Measurements from ENCODE around the gene PANK4. TPM values are rescaled to one million over a fixed set of nuclear protein-coding genes. Genes with fewer than 3 reads are reported as not detected.

Gene PANK4
- total and polyA plus RNA-seq, 10 of the 15 experiments (the other 5 are each of a cell fraction or from before 2014, with no cell fraction given), result 0.35 to 38.0 (median 18.6) TPM

DNA sequence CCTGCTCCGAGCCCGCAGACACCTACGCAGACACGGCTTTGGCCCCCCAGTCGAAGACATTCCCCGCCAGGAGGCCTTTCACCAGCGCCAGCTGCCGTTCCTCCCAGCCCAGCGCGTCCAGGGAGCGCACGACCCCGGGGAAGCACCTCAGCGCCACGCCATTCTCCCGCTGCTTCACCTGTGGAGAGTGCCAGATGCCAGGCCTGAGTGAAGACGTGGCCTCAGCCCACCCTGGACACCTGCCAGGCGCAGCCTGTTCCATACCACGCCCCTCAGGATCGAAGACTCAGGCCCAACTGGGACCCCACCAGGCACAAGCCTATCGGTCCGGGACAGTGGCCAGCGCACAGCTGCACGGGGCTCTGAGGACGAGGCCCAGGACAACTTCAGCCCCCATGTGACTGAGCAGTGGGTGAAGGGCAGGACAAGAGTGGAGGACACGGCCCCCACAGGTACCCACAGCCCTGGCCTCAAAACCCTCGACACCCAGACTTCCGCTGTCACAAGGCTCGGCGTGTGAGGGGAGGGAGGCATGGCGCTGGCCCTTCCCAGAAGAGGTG, 13.5 kb downstream of the PANK4 start:
- H4K20me1 ChIP-seq (ENCODE audit: control insufficient read depth, insufficient read depth), result no peaks in the 10 kb centered on the region
- no peaks in the 10 kb centered on the region for H3K9me3 ChIP-seq (replicated peaks; ENCODE audit: control insufficient read depth, insufficient read depth, low read length)
- no peak overlapping the region for H3K27ac ChIP-seq (ENCODE audit: control insufficient read depth, insufficient read depth)
- ChIA-PET CTCF (no interaction called here), POLR2A (no interaction called here), SMC1A (ENCODE audit: uncharacterized antibody, unreplicated experiment) (no interaction called here), RAD21 (ENCODE audit: unreplicated experiment) (no interaction called here)
- no peak overlapping the region for H3K9ac ChIP-seq (ENCODE audit: control insufficient read depth, insufficient read depth, low read length)
- no peaks in the 10 kb centered on the region for H3K4me1 ChIP-seq (ENCODE audit: control insufficient read depth, insufficient read depth, low read length)
- no peaks in the 10 kb centered on the region for H3K79me2 ChIP-seq (ENCODE audit: control insufficient read depth, insufficient read depth, low read length)
- in situ Hi-C loops (cut with MboI) (no loop called here), intact Hi-C loops (cut with micrococcal nuclease; ENCODE audit: unreplicated experiment) (no loop called here)
- H3K36me3 ChIP-seq (ENCODE audit: control insufficient read depth in 2 of 2, insufficient read depth in 2 of 2, low read length in 1 of 2), result peaks cover 2 to 46% of the 10 kb centered on the region in 2 experiments
- H3K4me2 ChIP-seq (ENCODE audit: control insufficient read depth, insufficient read depth), result no peak overlapping the region
- H3K4me3 ChIP-seq, result no peak overlapping the region
- ATAC-seq, result no peak
- no peak overlapping the region for H2AFZ ChIP-seq (ENCODE audit: control insufficient read depth, low read depth, low read length)
- BruUV-seq (replicated peaks), result no TSS peak
- FAIRE-seq, result no peak
- WGBS (ENCODE audit: insufficient coverage, insufficient replicate concordance, low lambda C conversion rate, missing lambda C conversion rate), result 89% methylated on average over 30 of the region's 31 CpGs
- no peak for DNase-seq (ENCODE audit: low read depth, low spot score)
- H3K27me3 ChIP-seq (replicated peaks in 1 of 2; ENCODE audit: control insufficient read depth in 2 of 2, insufficient read depth in 2 of 2, low read length in 1 of 2), result no peaks in the 10 kb centered on the region
- TF ChIP-seq IRF4 (IDR thresholded peaks at IDR 0.05; ENCODE audit: low read depth, low read length) (no peak), POLR2A (IDR thresholded peaks at IDR 0.05; ENCODE audit: low read depth, low read length) (0 out of 2 replicates have a peak, but pooled peaks have one; percentile 20), SIX5 (IDR thresholded peaks at IDR 0.05; ENCODE audit: low read depth, low read length, severe bottlenecking) (no peak), IKZF2 (IDR thresholded peaks at IDR 0.05) (no peak), ZNF24 (IDR thresholded peaks at IDR 0.05) (no peak)
- TF ChIP-seq, protein P1, sequence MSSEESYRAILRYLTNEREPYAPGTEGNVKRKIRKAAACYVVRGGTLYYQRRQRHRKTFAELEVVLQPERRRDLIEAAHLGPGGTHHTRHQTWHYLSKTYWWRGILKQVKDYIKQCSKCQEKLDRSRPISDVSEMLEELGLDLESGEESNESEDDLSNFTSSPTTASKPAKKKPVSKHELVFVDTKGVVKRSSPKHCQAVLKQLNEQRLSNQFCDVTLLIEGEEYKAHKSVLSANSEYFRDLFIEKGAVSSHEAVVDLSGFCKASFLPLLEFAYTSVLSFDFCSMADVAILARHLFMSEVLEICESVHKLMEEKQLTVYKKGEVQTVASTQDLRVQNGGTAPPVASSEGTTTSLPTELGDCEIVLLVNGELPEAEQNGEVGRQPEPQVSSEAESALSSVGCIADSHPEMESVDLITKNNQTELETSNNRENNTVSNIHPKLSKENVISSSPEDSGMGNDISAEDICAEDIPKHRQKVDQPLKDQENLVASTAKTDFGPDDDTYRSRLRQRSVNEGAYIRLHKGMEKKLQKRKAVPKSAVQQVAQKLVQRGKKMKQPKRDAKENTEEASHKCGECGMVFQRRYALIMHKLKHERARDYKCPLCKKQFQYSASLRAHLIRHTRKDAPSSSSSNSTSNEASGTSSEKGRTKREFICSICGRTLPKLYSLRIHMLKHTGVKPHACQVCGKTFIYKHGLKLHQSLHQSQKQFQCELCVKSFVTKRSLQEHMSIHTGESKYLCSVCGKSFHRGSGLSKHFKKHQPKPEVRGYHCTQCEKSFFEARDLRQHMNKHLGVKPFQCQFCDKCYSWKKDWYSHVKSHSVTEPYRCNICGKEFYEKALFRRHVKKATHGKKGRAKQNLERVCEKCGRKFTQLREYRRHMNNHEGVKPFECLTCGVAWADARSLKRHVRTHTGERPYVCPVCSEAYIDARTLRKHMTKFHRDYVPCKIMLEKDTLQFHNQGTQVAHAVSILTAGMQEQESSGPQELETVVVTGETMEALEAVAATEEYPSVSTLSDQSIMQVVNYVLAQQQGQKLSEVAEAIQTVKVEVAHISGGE (CRISPR knock-in tag; IDR thresholded peaks at IDR 0.05), result no peak

Measured in GM12878 (cell line).